PC-3 (cell line): Measurements from ENCODE around the gene ANKRD27.
"Not testable (repeated sequence)": the region's sequence is repeated elsewhere in the genome, so short reads cannot be mapped to it uniquely, and the experiment has no call there.

Experiments
- CTCF ChIP-seq: fragments of 300-600 bp; sonication (generic); conservative IDR thresholded peaks from 2 replicates; pipeline ENCODE4 v1.5.1; 2017; ENCODE audit warnings: antibody characterized with exemption, low read depth, mild to moderate bottlenecking, low read length
- EZH2 ChIP-seq: fragments of 300-600 bp; sonication (generic); IDR thresholded peaks from one replicate; pipeline ENCODE4 v1.6.1; 2017; ENCODE audit warnings: antibody characterized with exemption, mild to moderate bottlenecking, low read length; ENCODE audit not compliant: unreplicated experiment
- EZH2phosphoT487 ChIP-seq: fragments of 300-600 bp; sonication (generic); IDR thresholded peaks from 2 replicates; pipeline ENCODE4 v1.6.1; 2018; ENCODE audit warnings: mild to moderate bottlenecking, antibody characterized with exemption, low read length, borderline replicate concordance

GRCh38 chr19:32572700-32573491, 102.1 kb downstream of the ANKRD27 start:
- TF ChIP-seq CTCF, EZH2, EZH2phosphoT487: not testable (repeated sequence)
